CD14-positive monocyte (primary cell): ENCODE data around the gene OR6C76. TPM values are rescaled to one million over a fixed set of nuclear protein-coding genes. Genes with fewer than 3 reads are reported as not detected.

Experiments used
- DNase-seq, 3 donors: peaks; one replicate each; pipeline ENCODE4 v3.0.0-alpha.2; 2011 to 2022
- H2AFZ ChIP-seq: 2 replicates; pipeline ENCODE4 v1.6.0; 2012; ENCODE audit warnings: mild to moderate bottlenecking, low read depth, low read length, inconsistent platforms; ENCODE audit not compliant: insufficient read depth, poor library complexity, severe bottlenecking
- H3K27ac ChIP-seq, 2 donors: 1 replicate in 1 of 2; 2 replicates in 1 of 2; pipeline ENCODE4 v1.5.1; 2012 to 2013; ENCODE audit warnings: low read length in 2 of 2, control low read depth in 1 of 2, inconsistent platforms in 1 of 2, low read depth in 1 of 2, mild to moderate bottlenecking in 1 of 2
- H3K27me3 ChIP-seq, 2 donors: one replicate each; pipeline versions ENCODE4 v1.6.0 to v1.6.1; 2011 to 2013; ENCODE audit warnings: low read length in 2 of 2; ENCODE audit not compliant: control insufficient read depth in 2 of 2, insufficient read depth in 2 of 2
- H3K36me3 ChIP-seq, 2 donors: replicated peaks in 1 of 2; 1 replicate in 1 of 2; 2 replicates in 1 of 2; pipeline versions ENCODE4 v1.5.1 to v1.6.1; 2012 to 2013; ENCODE audit warnings: low read length in 2 of 2, control low read depth in 1 of 2, inconsistent platforms in 1 of 2, mild to moderate bottlenecking in 1 of 2; ENCODE audit not compliant: insufficient read depth in 2 of 2, control insufficient read depth in 1 of 2
- H3K4me1 ChIP-seq, 2 donors: 1 replicate in 1 of 2; 2 replicates in 1 of 2; pipeline versions ENCODE4 v1.5.1 to v1.6.1; 2012 to 2013; ENCODE audit warnings: low read length in 2 of 2, control low read depth in 1 of 2, inconsistent platforms in 1 of 2, mild to moderate bottlenecking in 1 of 2, moderate library complexity in 1 of 2; ENCODE audit not compliant: insufficient read depth in 2 of 2, control insufficient read depth in 1 of 2
- H3K4me2 ChIP-seq: replicated peaks from 2 replicates; pipeline ENCODE3; 2012; ENCODE audit warnings: low read length, moderate library complexity, mild to moderate bottlenecking; ENCODE audit not compliant: poor library complexity, severe bottlenecking; ENCODE audit errors: extremely low read depth
- H3K4me3 ChIP-seq, 3 experiments: fragments of 200-600 bp in 1 of 3; sonication (generic) in 1 of 3; replicated peaks in 1 of 3; 1 replicate in 2 of 3; 2 replicates in 1 of 3; pipeline ENCODE4 v1.5.1; 2011 to 2013; ENCODE audit warnings: low read length in 3 of 3, mild to moderate bottlenecking in 3 of 3, control low read depth in 2 of 3, low read depth in 2 of 3, inconsistent platforms in 1 of 3, moderate library complexity in 1 of 3
- H3K79me2 ChIP-seq: 2 replicates; pipeline ENCODE4 v1.6.0; 2012; ENCODE audit warnings: mild to moderate bottlenecking, control low read depth, inconsistent platforms, low read length, moderate library complexity; ENCODE audit not compliant: insufficient read depth
- H3K9ac ChIP-seq: 2 replicates; pipeline ENCODE4 v1.6.0; 2017; ENCODE audit warnings: low read length, mild to moderate bottlenecking; ENCODE audit not compliant: insufficient read depth, poor library complexity, severe bottlenecking
- H3K9me3 ChIP-seq, 2 donors: replicated peaks in 1 of 2; 1 replicate in 1 of 2; 2 replicates in 1 of 2; pipeline versions ENCODE4 v1.5.1 to v1.6.1; 2012 to 2013; ENCODE audit warnings: low read length in 2 of 2, control low read depth in 1 of 2; ENCODE audit not compliant: control insufficient read depth in 1 of 2, insufficient read depth in 1 of 2
- H4K20me1 ChIP-seq: 2 replicates; pipeline ENCODE4 v1.6.0; 2012; ENCODE audit warnings: mild to moderate bottlenecking, low read length, control low read depth, moderate library complexity; ENCODE audit not compliant: insufficient read depth
- H3K27ac Mint-ChIP-seq, 7 donors: one replicate each; pipeline ENCODE4 v1.8.0; 2020; ENCODE audit warnings: mild to moderate bottlenecking in 7 of 7, mixed read lengths in 7 of 7, moderate library complexity in 6 of 7, inconsistent platforms in 2 of 7
- H3K27me3 Mint-ChIP-seq, 3 donors: one replicate each; pipeline ENCODE4 v1.8.0; 2021 to 2022; ENCODE audit warnings: low read depth in 3 of 3, mild to moderate bottlenecking in 3 of 3, mixed read lengths in 3 of 3, moderate library complexity in 3 of 3, inconsistent platforms in 1 of 3
- H3K36me3 Mint-ChIP-seq, 2 donors: one replicate each; pipeline ENCODE4 v1.8.0; 2020; ENCODE audit warnings: mixed read lengths in 2 of 2, inconsistent platforms in 1 of 2, mild to moderate bottlenecking in 1 of 2
- H3K4me1 Mint-ChIP-seq: one replicate; pipeline ENCODE4 v1.8.0; 2020; ENCODE audit warnings: mild to moderate bottlenecking, mixed read lengths
- H3K4me3 Mint-ChIP-seq, 2 donors: one replicate each; pipeline ENCODE4 v1.8.0; 2020; ENCODE audit warnings: mild to moderate bottlenecking in 2 of 2, mixed read lengths in 2 of 2, moderate library complexity in 1 of 2
- H3K9me3 Mint-ChIP-seq, 7 donors: one replicate each; pipeline ENCODE4 v1.8.0; 2020 to 2022; ENCODE audit warnings: mixed read lengths in 7 of 7, mild to moderate bottlenecking in 6 of 7, moderate library complexity in 6 of 7, inconsistent platforms in 2 of 7
- CTCF ChIP-seq: fragments of 200-600 bp; IDR thresholded peaks from one replicate; pipeline ENCODE4 v1.8.0; 2022; ENCODE audit warnings: antibody characterized with exemption, mild to moderate bottlenecking
- WGBS: methylation state at CpG from one replicate; pipeline ENCODE4 v1.1.5; 2013; ENCODE audit warnings: missing lambda C conversion rate; ENCODE audit not compliant: insufficient coverage; 5-methylcytosine and 5-hydroxymethylcytosine counted together
- intact Hi-C, 2 donors: fragments of 100-400 bp; cut with micrococcal nuclease; formaldehyde crosslinking; loops; one replicate each; pipeline versions ENCODE4 v1.15.0 to v1.15.1; 2023
- polyA plus RNA-seq, 3 donors: library from polyadenylated mRNA; depleted of rRNA in 1 of 3; unstranded in 2 of 3; stranded (reverse) in 1 of 3; fragments of 300-500 nt in 2 of 3; fragments of >200 nt in 1 of 3; fragmentation: Illumina TruSeq in 2 of 3; gene quantifications; 1 replicate in 2 of 3; 2 replicates in 1 of 3; pipeline ENCODE4 v1.2.3, GENCODE V29; 2012 to 2021

OR6C76 gene
- polyA plus RNA-seq, 3 donors, result not detected

GRCh38 chr12:55392032-55392795 is 33.8 kb upstream of the OR6C76 start:
- no peak for DNase-seq
- Histone ChIP-seq H3K79me2 (no peaks in the 10 kb centered on the region), H2AFZ (no peak overlapping the region), H4K20me1 (no peaks in the 10 kb centered on the region), H3K4me2 (no peak overlapping the region), H3K4me1 (no peaks in the 10 kb centered on the region), H3K4me3 (no peak overlapping the region), H3K9me3 (no peaks in the 10 kb centered on the region), H3K9ac (no peak overlapping the region), H3K27ac (no peak overlapping the region), H3K36me3 (no peaks in the 10 kb centered on the region), H3K27me3 (peaks cover 0 to 2% of the 10 kb centered on the region in 2 donors)
- peaks cover 0 to 7% (median 2%) of the 10 kb centered on the region in 7 donors for H3K9me3 Mint-ChIP-seq
- peaks cover 2 to 9% (median 3%) of the 10 kb centered on the region in 3 donors for H3K27me3 Mint-ChIP-seq
- H3K4me3 Mint-ChIP-seq, result no peak overlapping the region
- no peak overlapping the region for H3K27ac Mint-ChIP-seq
- intact Hi-C loops, result no loop called here
- H3K36me3 Mint-ChIP-seq, result no peaks in the 10 kb centered on the region
- no peaks in the 10 kb centered on the region for H3K4me1 Mint-ChIP-seq
- WGBS, result 93% methylated on average over 23 of the region's 23 CpGs
- TF ChIP-seq CTCF, result no peak

GRCh38 chr12:55396326-55396725 is 29.7 kb upstream of the OR6C76 start:
- no peak overlapping the region for H3K9ac ChIP-seq
- no peak for DNase-seq
- peaks cover 0 to 2% of the 10 kb centered on the region in 2 donors for H3K27me3 ChIP-seq
- intact Hi-C loops, result no loop called here
- no peak overlapping the region for H3K4me3 Mint-ChIP-seq
- H3K4me1 Mint-ChIP-seq, result no peaks in the 10 kb centered on the region
- no peak overlapping the region for H3K27ac Mint-ChIP-seq
- no peaks in the 10 kb centered on the region for H3K36me3 ChIP-seq
- H3K79me2 ChIP-seq, result no peaks in the 10 kb centered on the region
- H3K27me3 Mint-ChIP-seq, result peaks cover 2 to 8% (median 2%) of the 10 kb centered on the region in 3 donors
- H3K9me3 ChIP-seq, result no peaks in the 10 kb centered on the region
- H3K4me1 ChIP-seq, result no peaks in the 10 kb centered on the region
- H3K27ac ChIP-seq, result no peak overlapping the region
- no peak overlapping the region for H3K4me2 ChIP-seq
- H2AFZ ChIP-seq, result no peak overlapping the region
- no peak for TF ChIP-seq CTCF
- no peaks in the 10 kb centered on the region for H3K36me3 Mint-ChIP-seq
- peaks cover 0 to 7% (median 1%) of the 10 kb centered on the region in 7 donors for H3K9me3 Mint-ChIP-seq
- WGBS, result no CpG with 5 or more reads among the region's 1 CpG
- H3K4me3 ChIP-seq, result no peak overlapping the region
- no peaks in the 10 kb centered on the region for H4K20me1 ChIP-seq
